Activated T-cell treated with anti-CD3 and anti-CD28 coated beads, Interleukin-2, amount 50 U/mL, for 4 hours (primary cell): ENCODE measurements around the gene HS2ST1. TPM values are rescaled to one million over a fixed set of nuclear protein-coding genes. Genes with fewer than 3 reads are reported as not detected.
"Not testable (repeated sequence)": the region's sequence is repeated elsewhere in the genome, so short reads cannot be mapped to it uniquely, and the experiment has no call there.

Experiments
- ATAC-seq, 2 donors: fragments of 200-7000 bp; cut with Tn5 transposase; one replicate each; pipeline ENCODE4 v1.10.0; 2021
- DNase-seq: peaks from one replicate; pipeline ENCODE4 v3.0.0-alpha.2; 2020
- H3K27me3 Mint-ChIP-seq: one replicate; pipeline ENCODE4 v1.8.0; 2021; ENCODE audit warnings: low read depth, mixed read lengths
- H3K36me3 Mint-ChIP-seq: one replicate; pipeline ENCODE4 v1.8.0; 2022; ENCODE audit warnings: mixed read lengths; ENCODE audit not compliant: insufficient read depth
- H3K4me1 Mint-ChIP-seq: one replicate; pipeline ENCODE4 v1.8.0; 2021; ENCODE audit warnings: low read depth, mixed read lengths
- H3K4me3 Mint-ChIP-seq: one replicate; pipeline ENCODE4 v1.8.0; 2021; ENCODE audit warnings: mild to moderate bottlenecking, moderate library complexity, mixed read lengths
- H3K9me3 Mint-ChIP-seq: one replicate; pipeline ENCODE4 v1.8.0; 2021; ENCODE audit warnings: mixed read lengths
- total RNA-seq, 3 donors: library from RNA; stranded (reverse); gene quantifications; one replicate each; pipeline ENCODE4 v1.2.1, GENCODE V29; 2021

HS2ST1 gene
- total RNA-seq, 3 donors from 2014 or later: 15.0 to 18.0 (median 16.3) TPM

- Mint-ChIP-seq H3K4me1 (peaks cover 2% of the 10 kb centered on the region), H3K9me3 (no peaks in the 10 kb centered on the region)
- no peak for DNase-seq
Observed at GRCh38 chr1:86994061-86994460, 79.6 kb downstream of the HS2ST1 start.

GRCh38 chr1:86997538-86997937, 83.1 kb downstream of the HS2ST1 start:
- no peaks in the 10 kb centered on the region for H3K27me3 Mint-ChIP-seq
- DNase-seq: no peak
- no peaks in the 10 kb centered on the region for H3K9me3 Mint-ChIP-seq
- no peak overlapping the region for H3K4me3 Mint-ChIP-seq
- peaks cover 6% of the 10 kb centered on the region for H3K36me3 Mint-ChIP-seq
- ATAC-seq: no peak
- peaks cover 2% of the 10 kb centered on the region for H3K4me1 Mint-ChIP-seq

More at GRCh38 chr1:86994061-86994460, 79.6 kb downstream of the HS2ST1 start:
- peaks cover 6% of the 10 kb centered on the region for H3K36me3 Mint-ChIP-seq
- no peak overlapping the region for H3K4me3 Mint-ChIP-seq
- H3K27me3 Mint-ChIP-seq: no peaks in the 10 kb centered on the region
- ATAC-seq: no peak

- no peak for ATAC-seq
- Mint-ChIP-seq H3K9me3 (no peaks in the 10 kb centered on the region), H3K36me3 (peaks cover 9% of the 10 kb centered on the region), H3K4me3 (no peak overlapping the region), H3K4me1 (peaks cover 2% of the 10 kb centered on the region), H3K27me3 (no peaks in the 10 kb centered on the region)
- no peak for DNase-seq
Observed at GRCh38 chr1:86998280-86998679, 83.8 kb downstream of the HS2ST1 start.

DNA sequence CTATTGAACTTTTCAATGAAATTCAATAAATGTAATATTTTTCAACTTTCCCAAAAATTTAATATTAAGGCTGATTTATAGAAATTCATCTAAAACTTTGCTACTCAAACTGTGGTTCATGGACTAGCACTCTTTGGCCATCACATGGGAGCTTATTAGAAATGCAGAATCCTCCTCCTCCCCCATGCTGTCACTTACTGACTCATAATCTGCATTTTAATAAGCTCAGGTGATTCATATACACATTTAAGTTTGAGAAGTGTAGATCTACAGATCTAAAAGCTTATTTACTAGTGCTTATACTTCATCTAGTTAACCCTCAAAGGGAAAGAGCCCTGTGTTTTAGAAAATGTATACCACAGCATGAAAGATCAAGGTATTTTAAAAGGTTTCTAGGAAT, 84.3 kb downstream of the HS2ST1 start:
- ATAC-seq: peak; percentile 46 to 62
- no peaks in the 10 kb centered on the region for H3K27me3 Mint-ChIP-seq
- peaks cover 2% of the 10 kb centered on the region for H3K4me1 Mint-ChIP-seq
- H3K4me3 Mint-ChIP-seq: no peak overlapping the region
- no peaks in the 10 kb centered on the region for H3K9me3 Mint-ChIP-seq
- H3K36me3 Mint-ChIP-seq: peaks cover 9% of the 10 kb centered on the region
- no peak for DNase-seq

DNA sequence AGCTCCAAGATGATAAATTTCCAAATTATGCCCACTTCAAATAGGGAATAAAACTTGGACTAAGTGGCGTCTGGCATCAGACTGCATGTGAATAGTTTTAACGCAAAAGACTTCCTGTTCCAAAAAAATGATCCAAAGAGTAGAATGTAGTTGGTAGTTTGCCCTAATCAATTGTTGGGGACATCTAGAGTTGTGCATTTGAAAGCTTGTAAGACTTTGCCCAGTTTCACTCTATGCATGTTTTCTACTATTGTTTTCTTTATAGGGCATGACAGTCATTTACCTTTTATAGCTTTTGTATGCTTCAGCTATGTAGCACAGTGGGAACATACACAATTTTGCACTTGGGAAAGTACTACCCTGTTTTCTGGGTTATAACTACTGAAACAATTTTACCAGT, 86.0 kb downstream of the HS2ST1 start:
- no peak for DNase-seq
- Mint-ChIP-seq H3K36me3 (peaks cover 9% of the 10 kb centered on the region), H3K9me3 (no peaks in the 10 kb centered on the region), H3K27me3 (no peaks in the 10 kb centered on the region), H3K4me1 (peaks cover 2% of the 10 kb centered on the region), H3K4me3 (no peak overlapping the region)
- no peak for ATAC-seq

- peaks cover 3% of the 10 kb centered on the region for H3K36me3 Mint-ChIP-seq
- no peak overlapping the region for H3K4me3 Mint-ChIP-seq
- DNase-seq (no peak), ATAC-seq (no peak)
- H3K9me3 Mint-ChIP-seq: no peaks in the 10 kb centered on the region
- H3K4me1 Mint-ChIP-seq: no peaks in the 10 kb centered on the region
- H3K27me3 Mint-ChIP-seq: no peaks in the 10 kb centered on the region
Observed at GRCh38 chr1:87004857-87005256, 90.4 kb downstream of the HS2ST1 start.

DNA sequence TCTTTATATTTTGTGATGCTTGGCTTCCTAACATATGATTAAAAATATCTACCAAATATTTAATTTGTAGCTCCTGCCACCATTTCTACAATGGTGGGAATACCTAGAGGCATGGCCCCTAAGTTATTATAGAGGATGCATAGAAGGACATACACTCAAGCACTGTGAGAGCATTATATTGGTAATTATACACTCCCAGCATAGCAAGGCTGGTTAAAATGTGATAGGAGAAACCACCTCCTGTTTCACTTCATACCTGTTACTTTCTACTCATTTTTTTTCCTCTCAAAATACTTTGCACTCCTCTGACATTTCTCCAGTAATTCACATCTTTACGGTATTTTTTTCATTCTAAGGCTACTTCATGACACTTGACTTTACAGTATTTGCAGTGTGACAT, 92.9 kb downstream of the HS2ST1 start:
- DNase-seq (no peak), ATAC-seq (no peak)
- H3K4me3 Mint-ChIP-seq: no peak overlapping the region
- peaks cover 8% of the 10 kb centered on the region for H3K9me3 Mint-ChIP-seq
- peaks cover 10% of the 10 kb centered on the region for H3K36me3 Mint-ChIP-seq
- no peaks in the 10 kb centered on the region for H3K4me1 Mint-ChIP-seq
- no peaks in the 10 kb centered on the region for H3K27me3 Mint-ChIP-seq

DNA sequence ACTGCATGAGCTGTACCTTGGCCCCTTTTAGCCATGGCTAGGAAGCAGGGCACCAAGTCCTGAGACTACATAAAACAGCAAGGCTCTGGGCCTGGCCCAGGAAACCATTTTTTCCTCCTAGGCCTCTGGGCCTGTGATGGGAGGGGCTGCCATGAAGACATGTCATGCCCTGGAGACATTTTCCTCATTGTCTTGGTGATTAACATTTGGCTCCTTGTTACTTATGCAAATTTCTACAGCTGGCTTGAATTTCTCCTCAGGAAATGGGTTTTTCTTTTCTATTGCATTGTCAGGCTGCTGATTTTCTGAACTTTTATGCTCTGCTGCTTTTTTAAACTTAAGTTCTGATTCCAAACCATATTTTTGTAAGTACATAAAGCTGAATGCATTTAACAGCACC, 99.0 kb downstream of the HS2ST1 start:
- not testable (repeated sequence) for H3K4me3 Mint-ChIP-seq, H3K4me1 Mint-ChIP-seq, ATAC-seq, DNase-seq, H3K27me3 Mint-ChIP-seq
- H3K36me3 Mint-ChIP-seq: peaks cover 16% of the 10 kb centered on the region
- peaks cover 22% of the 10 kb centered on the region for H3K9me3 Mint-ChIP-seq

GRCh38 chr1:87017998-87018672, 103.7 kb downstream of the HS2ST1 start:
- H3K4me1 Mint-ChIP-seq: peaks cover 3% of the 10 kb centered on the region
- ATAC-seq: no peak
- no peak for DNase-seq

GRCh38 chr1:87023326-87023725, 108.9 kb downstream of the HS2ST1 start:
- no peak overlapping the region for H3K4me3 Mint-ChIP-seq
- no peak for DNase-seq
- peaks cover 2% of the 10 kb centered on the region for H3K36me3 Mint-ChIP-seq
- ATAC-seq: no peak
- H3K27me3 Mint-ChIP-seq: no peaks in the 10 kb centered on the region
- H3K4me1 Mint-ChIP-seq: peaks cover 6% of the 10 kb centered on the region
- H3K9me3 Mint-ChIP-seq: no peaks in the 10 kb centered on the region

More at GRCh38 chr1:87017998-87018672, 103.7 kb downstream of the HS2ST1 start:
- Mint-ChIP-seq H3K9me3 (peaks cover 13% of the 10 kb centered on the region), H3K36me3 (peaks cover 9% of the 10 kb centered on the region), H3K27me3 (no peaks in the 10 kb centered on the region), H3K4me3 (no peak overlapping the region)

DNA sequence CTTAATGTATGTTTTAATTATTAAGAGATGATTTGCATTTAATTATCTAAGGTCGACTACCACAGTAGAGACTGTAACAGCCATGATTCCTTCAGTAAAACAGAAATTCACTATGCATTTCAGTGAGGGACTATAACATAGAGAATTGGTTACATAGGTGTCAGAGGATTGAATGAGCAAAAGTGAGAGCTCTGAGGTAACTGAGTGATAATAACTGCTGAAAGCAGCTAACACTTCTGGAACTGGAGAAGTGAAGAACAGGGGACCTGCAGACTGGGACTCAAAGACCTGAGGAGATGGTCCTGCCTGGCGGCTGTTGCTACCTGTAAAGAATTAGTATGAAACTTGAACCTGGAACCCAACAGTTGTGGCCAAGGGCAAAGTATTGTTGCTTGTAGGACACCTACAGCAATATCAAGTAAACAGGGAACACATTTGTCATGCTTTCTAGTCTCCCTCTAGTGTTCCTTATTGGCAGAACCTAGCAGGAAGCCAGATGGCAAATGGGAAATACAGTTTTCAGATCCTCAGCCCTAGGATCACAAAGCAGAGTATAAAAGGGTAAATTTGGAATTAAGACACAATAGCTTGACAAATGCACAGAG, 110.6 kb downstream of the HS2ST1 start:
- H3K4me1 Mint-ChIP-seq: peaks cover 6% of the 10 kb centered on the region
- no peaks in the 10 kb centered on the region for H3K27me3 Mint-ChIP-seq
- ATAC-seq (no peak), DNase-seq (no peak)
- no peak overlapping the region for H3K4me3 Mint-ChIP-seq
- H3K36me3 Mint-ChIP-seq: no peaks in the 10 kb centered on the region
- H3K9me3 Mint-ChIP-seq: no peaks in the 10 kb centered on the region

- H3K27me3 Mint-ChIP-seq, ATAC-seq, H3K4me1 Mint-ChIP-seq, H3K4me3 Mint-ChIP-seq, H3K9me3 Mint-ChIP-seq, DNase-seq, H3K36me3 Mint-ChIP-seq: not testable (repeated sequence)
Observed at GRCh38 chr1:87027561-87027960, 113.1 kb downstream of the HS2ST1 start.

DNA sequence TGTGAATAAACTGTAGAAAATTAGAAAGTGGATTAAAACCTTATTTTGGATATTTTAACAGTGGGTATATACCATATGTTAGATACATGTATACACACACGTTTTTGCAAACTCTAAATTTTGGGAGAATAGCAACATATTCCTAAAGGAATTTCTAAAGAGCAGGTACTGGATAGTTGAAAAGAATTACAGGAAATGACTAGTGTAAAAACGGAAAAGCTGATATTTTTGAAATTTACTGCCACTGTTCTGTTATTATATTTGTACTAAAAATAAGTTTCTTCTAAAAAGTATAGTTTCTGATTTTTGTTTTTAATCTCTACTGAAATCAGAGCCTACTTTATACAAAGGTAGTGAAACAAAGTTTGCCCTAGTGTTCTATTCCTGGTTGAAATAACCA, 114.1 kb downstream of the HS2ST1 start:
- H3K4me1 Mint-ChIP-seq: peaks cover 6% of the 10 kb centered on the region
- no peak overlapping the region for H3K4me3 Mint-ChIP-seq
- DNase-seq: no peak
- no peaks in the 10 kb centered on the region for H3K9me3 Mint-ChIP-seq
- ATAC-seq: no peak
- no peaks in the 10 kb centered on the region for H3K36me3 Mint-ChIP-seq
- H3K27me3 Mint-ChIP-seq: no peaks in the 10 kb centered on the region

GRCh38 chr1:87030740-87031690, 116.6 kb downstream of the HS2ST1 start:
- no peak for ATAC-seq
- H3K4me1 Mint-ChIP-seq: peaks cover 3% of the 10 kb centered on the region
- H3K9me3 Mint-ChIP-seq: no peaks in the 10 kb centered on the region
- H3K36me3 Mint-ChIP-seq: no peaks in the 10 kb centered on the region
- H3K4me3 Mint-ChIP-seq: no peak overlapping the region
- H3K27me3 Mint-ChIP-seq: no peaks in the 10 kb centered on the region
- no peak for DNase-seq
